Stimulated activated CD4-positive, alpha-beta T cell treated with anti-CD3 and anti-CD28 coated beads, TNF-alpha, amount 100 ng/mL, for 4 hours (primary cell): Measurements from ENCODE around the gene SHROOM1.

Experiments
- DNase-seq, 3 experiments: peaks; one replicate each; pipeline ENCODE4 v3.0.0-alpha.2; 2020; ENCODE audit warnings: low read depth in 3 of 3

SHROOM1 gene

DNA sequence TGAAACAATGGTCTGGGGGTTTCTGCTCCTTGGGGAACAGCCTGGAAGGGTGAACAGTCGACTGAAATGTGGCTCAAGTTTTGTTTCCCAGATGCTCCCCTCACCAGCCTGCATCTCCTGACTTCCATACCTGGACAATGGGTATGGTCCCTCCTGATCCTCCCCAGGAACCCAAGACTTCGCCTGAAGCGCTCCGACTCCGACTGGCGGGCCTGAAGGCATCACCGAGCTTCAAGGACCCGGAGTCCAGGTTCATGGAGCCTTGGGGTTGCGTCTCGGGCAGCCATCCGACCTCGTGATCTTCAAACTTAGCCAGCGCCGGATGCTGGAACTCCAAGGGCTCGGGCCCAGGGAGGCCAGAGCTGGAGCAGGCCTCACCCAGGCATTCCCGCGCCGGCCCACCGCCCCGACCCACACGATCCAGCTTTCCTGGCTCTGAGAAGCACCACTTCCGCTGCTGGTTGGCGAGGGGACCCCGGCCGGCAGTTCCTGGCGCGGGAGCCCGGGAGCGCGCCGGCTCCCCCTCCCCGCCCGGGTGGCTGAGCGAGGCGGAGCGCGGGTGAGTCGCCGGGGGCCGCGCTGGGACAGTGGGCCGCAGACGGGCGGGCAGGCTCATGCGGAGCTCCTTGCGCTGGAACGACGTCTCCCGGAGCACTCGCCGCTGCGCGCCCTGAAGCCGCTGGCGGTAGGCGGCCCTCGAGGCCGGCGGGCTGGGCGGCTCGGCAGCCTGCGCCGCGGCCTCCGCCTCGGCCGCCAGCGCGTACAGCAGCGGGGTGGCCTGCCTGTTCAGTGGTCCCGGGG, 5.2 kb downstream of the SHROOM1 start:
- DNase-seq, result no peak

DNA sequence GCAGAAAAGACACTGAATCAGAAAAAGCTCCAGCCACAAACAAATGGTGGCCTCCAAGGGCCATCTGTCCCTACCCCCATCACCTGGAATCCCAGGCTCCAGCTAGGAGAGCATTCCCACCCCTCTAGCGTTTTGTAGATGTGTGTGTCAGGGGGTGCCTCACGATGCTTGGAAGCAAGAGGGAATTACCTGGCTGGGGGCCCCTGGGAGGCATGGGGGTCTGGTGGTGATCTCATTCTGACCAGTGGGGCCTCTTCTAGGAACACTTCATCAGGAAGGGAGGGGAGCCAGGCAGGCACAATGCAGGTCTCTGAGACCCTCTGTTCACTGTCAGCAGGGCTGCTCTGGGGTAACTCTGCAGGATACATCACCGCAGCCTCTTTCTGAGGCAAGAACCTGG, 6.0 kb downstream of the SHROOM1 start:
- no peak for DNase-seq

GRCh38 chr5:132823481-132824050, 6.9 kb downstream of the SHROOM1 start:
- DNase-seq, result no peak

DNA sequence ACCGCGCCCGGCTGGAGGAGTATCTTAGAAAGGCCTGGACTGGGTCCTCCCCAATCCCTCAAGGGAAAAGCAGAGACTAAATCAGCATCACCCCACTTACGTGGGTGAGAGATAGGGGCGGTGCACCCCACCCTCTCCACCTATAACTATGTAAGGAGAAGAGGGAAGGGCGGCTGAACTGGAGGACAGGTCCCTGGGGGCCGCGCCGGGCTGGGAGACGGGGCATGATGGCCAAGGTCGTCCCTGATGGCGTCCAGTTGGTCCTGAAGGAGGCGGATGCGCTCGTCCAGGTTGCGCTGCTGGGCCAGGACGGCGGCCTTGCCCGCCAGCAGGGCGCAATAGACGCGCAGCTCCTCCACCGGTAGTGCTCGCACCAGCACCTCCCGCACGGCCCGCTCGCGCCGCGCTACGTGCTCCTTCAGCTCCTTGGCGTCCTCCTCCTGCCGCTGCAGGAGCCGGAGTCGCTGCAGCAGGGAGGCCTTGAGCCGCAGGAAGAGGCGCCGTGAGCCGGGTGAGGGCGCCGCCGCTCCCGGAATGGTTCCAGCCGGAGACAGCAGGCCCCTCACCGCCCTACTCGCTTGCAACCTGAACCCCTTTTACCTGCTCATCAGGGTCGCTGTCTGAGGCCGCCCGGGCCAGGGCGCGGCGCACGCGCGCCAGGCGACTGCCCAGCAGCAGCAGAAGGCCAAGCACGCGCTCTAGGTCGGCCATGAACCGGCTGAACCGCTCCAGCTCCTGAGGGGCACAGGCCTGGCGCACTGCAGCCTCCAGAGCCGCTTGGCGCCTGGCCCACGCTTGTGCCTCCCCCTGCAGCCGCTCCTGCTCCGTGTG, 7.6 kb downstream of the SHROOM1 start:
- no peak for DNase-seq

DNA sequence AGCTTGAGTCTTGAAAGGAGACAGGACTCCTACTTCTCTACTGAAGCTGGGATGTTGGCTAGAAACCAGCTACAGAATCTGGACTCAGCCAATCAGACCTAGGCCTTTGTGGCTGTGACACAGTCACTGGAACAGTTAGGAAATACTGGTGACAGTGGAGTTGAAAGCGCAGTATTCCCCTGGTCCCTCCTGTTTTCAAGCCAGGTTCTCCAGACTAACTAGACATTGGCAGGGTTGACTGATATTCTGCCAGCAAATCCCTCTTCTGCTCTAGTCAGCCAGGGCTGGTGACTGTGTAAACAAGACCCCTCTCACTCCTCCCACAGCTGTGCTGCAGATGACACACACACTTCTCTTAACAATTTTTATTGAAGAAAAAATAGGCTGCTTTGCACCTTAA, 8.7 kb downstream of the SHROOM1 start:
- no peak for DNase-seq

DNA sequence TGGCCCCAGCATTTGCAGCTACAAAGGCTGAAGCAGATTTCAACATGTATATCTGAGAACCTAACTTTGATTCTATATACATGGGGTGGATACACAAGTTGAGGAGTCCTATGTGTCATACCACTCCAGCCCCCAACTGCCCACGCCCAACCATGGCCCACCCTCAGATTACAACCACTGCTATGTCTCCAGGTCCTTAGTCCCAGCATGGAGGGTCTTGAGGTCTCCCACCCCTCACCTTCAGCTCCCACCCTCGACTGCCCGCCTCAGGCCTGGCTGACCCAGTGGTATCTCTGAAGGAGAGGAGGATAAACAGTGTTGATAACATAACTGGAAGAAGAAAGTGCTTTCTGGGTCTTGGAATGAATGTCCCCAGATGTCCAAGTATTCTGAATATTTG, 9.1 kb downstream of the SHROOM1 start:
- DNase-seq, result no peak

DNA sequence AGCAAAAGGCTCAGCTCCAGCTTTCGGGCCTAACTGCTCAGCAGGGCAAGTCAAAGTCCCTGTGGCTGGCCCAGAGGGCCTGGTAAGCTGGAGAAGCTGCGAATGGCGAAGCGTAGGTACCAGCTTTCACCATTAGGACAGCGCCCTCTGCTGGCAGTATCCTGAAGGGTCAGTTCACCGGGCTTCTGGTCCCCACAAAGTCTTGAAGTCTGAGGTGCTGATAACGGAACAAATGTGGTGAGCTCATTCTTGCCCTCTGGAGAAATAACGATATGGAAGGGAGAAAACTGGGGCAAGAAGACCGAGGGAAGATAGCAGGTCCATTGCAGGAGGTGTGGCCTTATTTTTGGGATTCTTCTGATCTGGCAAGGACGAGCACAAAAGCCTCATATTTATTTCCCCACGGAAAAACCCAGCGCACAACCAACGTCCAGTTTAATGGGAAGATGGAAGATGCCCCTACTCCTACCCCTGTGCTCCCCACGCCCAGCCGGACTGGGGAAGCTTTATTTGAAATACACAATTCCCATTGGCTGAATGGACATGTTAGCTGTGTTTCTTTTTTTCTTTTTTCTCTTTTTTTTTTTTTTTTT, 10.2 kb downstream of the SHROOM1 start:
- peak; percentile 66 to 88 (median 80) for DNase-seq

- no peak for DNase-seq
Observed at GRCh38 chr5:132819468-132819867, 11.0 kb downstream of the SHROOM1 start.

DNA sequence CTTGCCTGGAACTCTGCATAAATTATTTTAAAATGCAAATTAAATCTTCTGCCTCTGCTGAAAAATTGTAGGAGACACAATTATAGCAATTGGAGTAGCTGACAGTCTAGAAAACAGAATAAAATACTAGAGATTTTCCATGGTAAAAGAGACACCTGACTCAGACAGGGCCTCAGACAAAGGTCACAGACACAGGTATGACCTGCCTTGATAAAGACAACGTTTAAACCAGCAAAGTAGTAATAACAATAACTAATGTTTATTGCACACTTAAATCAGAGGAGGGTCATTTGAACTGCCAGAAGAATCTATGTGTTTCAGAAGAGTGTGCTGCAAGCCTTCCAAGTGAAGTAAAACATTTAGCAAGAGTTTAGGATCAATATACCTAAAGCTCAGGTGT, 13.4 kb downstream of the SHROOM1 start:
- DNase-seq, result no peak

DNA sequence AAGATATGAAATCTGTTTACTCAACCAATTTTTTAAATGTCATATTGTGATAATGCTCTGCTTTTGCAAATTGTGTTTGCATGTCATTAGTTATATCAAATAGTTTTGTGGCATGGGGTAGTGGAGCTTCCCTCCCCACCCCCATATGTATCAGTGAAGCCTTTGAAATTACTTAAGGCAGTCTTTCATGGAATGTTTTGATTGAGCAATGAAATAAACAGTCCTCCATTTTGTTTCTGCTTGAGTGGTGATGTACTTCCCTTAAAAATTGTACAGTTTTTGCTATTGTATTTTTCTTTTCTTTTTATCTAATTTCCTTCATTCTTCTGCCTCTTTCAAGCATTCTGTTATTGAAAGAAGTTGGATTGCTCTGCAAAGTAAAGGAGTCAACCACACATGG, 13.9 kb downstream of the SHROOM1 start:
- no peak for DNase-seq

DNA sequence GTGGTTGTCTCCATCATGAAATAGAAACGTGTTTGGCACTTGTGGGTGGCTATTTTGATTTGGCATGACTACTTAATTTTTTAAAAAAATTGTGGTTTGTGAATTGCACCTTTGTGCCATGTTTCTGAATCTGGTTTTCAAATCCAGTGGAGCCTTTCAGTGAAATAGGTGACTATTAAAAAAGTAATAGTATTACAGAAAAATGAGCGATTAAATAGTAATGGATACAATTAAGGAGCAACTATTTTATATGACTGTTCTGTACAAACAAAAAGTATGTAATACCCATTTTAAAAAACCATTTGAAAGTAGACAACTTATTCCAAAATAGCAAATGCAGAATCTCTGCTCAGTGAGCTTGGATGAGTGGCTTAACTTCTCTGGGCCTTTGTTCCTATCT, 14.4 kb downstream of the SHROOM1 start:
- DNase-seq, result no peak

DNA sequence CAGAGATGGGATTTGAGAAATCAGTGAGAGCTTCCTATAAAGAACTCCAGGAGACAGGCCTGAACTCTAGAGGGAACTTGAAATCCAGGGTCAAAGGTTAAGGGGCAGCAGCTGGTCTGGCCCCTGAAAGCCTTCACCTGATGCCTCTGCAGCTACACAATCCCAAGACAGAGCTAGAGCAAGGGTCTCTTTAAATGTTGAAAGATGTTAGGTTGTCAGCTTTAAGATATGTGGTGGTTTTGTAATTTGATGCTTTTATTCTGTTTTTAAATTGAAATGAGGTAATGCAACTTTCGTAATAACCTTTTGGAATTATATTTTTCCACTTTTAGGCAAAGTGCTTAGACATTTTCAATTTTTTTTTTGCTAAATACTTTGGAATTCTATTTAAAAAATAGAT, 15.0 kb downstream of the SHROOM1 start:
- DNase-seq, result no peak

DNA sequence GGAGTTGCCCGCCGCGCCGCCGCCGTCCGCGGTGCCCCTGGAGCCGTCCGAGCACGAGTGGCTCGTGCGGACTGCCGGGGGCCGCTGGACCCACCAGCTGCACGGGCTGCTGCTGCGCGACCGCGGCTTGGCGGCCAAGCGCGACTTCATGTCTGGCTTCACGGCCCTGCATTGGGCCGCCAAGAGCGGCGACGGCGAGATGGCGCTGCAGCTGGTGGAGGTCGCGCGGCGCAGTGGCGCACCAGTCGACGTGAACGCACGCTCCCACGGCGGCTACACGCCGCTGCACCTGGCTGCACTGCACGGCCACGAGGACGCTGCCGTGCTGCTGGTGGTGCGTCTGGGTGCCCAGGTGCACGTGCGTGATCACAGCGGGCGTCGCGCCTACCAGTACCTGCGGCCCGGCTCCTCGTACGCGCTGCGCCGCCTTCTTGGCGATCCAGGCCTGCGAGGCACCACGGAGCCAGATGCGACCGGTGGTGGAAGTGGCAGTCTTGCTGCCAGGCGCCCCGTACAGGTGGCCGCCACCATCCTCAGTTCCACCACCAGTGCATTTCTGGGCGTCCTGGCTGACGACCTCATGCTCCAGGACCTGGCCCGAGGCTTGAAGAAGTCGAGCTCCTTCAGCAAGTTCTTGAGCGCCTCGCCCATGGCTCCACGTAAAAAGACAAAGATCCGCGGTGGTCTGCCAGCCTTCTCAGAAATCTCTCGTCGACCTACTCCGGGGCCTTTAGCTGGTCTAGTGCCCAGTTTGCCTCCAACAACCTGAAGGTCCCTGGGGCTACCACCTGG, 15.7 kb downstream of the SHROOM1 start:
- no peak for DNase-seq

- no peak for DNase-seq
Observed at GRCh38 chr5:132813599-132814502, 16.6 kb downstream of the SHROOM1 start.

GRCh38 chr5:132812781-132813598, 17.5 kb downstream of the SHROOM1 start, which contains the start of gene SOWAHA:
TSS of gene SOWAHA (plus strand) at chr5:132813302. CDS start at chr5:132813622, 320 bp downstream.
- DNase-seq, result no peak

DNA sequence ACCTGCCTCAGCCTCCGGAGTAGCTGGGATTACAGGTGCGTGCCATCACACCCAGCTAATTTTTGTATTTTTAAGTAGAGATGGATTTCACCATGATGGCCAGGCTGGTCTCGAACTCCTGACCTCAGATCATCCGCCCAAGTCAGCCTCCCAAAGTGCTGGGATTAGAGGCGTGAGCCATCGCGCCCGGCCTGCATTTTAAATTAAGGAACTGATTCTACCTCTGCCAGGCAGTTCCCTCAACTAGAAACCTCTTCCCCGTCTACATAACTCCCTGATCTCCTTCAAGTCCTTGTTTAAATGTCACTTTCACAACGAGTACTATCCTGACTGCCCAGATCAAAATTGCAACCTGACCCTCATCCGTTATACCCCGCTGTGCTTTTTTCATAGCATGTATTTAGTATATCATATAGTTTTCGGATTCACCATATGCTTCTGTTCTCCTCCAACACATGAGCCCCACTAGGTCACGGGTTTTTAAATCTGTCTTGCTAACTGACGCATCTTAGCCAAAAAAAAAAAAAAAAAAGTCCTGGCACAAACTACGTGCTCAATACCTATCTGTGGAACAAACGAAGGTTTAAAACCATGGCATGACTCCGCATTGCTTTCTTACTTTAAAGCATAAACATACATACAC, 18.2 kb downstream of the SHROOM1 start:
- no peak for DNase-seq

DNA sequence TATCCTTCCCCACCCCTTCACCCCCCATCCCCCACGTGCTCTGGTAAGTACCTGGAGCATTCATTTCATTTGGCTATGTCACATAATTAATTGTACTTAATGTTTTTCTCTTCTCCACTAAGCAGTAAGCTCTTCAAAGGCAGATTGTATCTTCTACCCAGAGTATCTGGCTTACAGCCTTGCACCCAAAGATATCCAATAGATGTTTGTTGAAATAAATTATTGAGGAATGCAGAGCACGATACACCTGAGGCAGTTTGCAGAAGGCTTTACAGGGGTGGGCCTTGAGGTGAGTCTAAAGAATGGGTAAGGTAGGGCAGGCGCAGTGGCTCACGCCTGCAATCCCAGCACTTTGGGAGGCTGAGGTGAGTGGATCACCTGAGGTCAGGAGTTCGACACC, 19.8 kb downstream of the SHROOM1 start:
- DNase-seq, result no peak

- no peak for DNase-seq
Observed at GRCh38 chr5:132808866-132809265, 21.6 kb downstream of the SHROOM1 start.

GRCh38 chr5:132808448-132808847, 22.0 kb downstream of the SHROOM1 start:
- no peak for DNase-seq
